ENCODE results near the gene HIGD2A. TPM values are rescaled to one million over a fixed set of nuclear protein-coding genes. Genes with fewer than 3 reads are reported as not detected.

The HIGD2A gene
- total and polyA plus RNA-seq, 10 of the 15 experiments (the other 5 are each of a cell fraction or from before 2014, with no cell fraction given): 152 to 348 (median 194) TPM

DNA sequence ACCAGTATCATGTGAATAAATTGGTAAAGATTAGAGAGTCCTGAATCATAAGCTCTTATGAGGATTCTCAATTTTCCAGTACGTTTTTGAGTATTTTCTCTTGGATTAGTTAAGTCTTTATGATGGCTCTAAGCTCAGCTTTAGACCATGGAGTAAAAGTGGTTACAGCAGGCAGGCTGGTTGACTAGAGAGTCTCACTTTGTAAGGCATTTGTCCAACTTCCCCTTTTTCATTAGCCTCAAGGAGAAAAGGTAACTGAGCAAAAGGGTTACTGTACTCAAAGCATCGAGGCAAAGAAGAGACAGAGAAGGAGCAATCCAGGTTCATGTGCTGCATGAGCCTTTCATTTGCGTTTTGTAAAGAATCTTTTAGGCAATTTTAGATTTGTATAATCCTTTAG is 8.7 kb upstream of the HIGD2A start:
- intact Hi-C loops (cut with micrococcal nuclease; ENCODE audit: unreplicated experiment): loop anchor here (10.0 kb wide), 1 partner anchor 155 kb away; the partner anchor contains the start of gene RNF44
- POLR2A ChIA-PET: interaction anchor here (1.0 to 1.5 kb wide), 4 partner anchors 9 to 26 kb away, joined by 3 to 7 read pairs (median 4); partner anchors contain the start of genes HIGD2A and NOP16

DNA sequence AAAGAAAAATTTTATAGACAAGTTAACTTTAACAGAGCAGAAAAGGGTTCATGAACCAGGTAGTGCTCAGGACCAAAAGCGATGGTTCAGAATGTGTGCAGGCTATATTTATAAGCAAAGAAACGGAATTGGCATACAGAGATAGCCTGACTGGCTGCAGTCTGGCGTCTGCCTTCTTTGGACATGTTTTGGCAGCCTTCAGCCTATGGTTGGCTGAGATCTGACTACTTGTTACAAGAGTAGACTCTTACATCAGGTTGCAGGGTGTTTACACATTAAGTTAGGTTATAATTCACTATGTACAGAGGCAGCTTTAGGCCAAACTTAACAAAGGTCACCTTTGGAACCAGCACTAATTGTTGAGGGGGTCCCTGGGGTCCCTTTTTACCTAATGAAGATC is 7.1 kb upstream of the HIGD2A start:
- Histone ChIP-seq H3K4me3 (no peak overlapping the region), H4K20me1 (ENCODE audit: control insufficient read depth, insufficient read depth) (peaks cover 3% of the 10 kb centered on the region; the same call in 1 of the 2 replicates), H3K79me2 (ENCODE audit: control insufficient read depth, insufficient read depth, low read length) (peaks cover 15% of the 10 kb centered on the region), H2AFZ (ENCODE audit: control insufficient read depth, low read depth, low read length) (no peak overlapping the region), H3K9me3 (replicated peaks; ENCODE audit: control insufficient read depth, insufficient read depth, low read length) (no peaks in the 10 kb centered on the region; the same call in 2 of the 3 replicates), H3K4me1 (ENCODE audit: control insufficient read depth, insufficient read depth, low read length) (peaks cover under 1% of the 10 kb centered on the region; the same call in 1 of the 2 replicates), H3K4me2 (ENCODE audit: control insufficient read depth, insufficient read depth) (no peak overlapping the region), H3K27me3 (replicated peaks in 1 of 2; ENCODE audit: control insufficient read depth in 2 of 2, insufficient read depth in 2 of 2, low read length in 1 of 2) (no peaks in the 10 kb centered on the region), H3K9ac (ENCODE audit: control insufficient read depth, insufficient read depth, low read length) (no peak overlapping the region), H3K27ac (ENCODE audit: control insufficient read depth, insufficient read depth) (no peak overlapping the region), H3K36me3 (ENCODE audit: control insufficient read depth in 2 of 2, insufficient read depth in 2 of 2, low read length in 1 of 2) (peaks cover 21 to 25% of the 10 kb centered on the region in 2 experiments)
- BruUV-seq (replicated peaks): no TSS peak
- POLR2A ChIA-PET: no interaction called here
- RAD21 ChIA-PET (ENCODE audit: unreplicated experiment): no interaction called here
- DNase-seq (ENCODE audit: low read depth, low spot score) (no peak), ATAC-seq (no peak), FAIRE-seq (no peak)
- TF ChIP-seq ZNF217 (IDR thresholded peaks at IDR 0.05): no peak
- TF ChIP-seq CBFB (IDR thresholded peaks at IDR 0.05; ENCODE audit: low read depth): no peak
- no peak for TF ChIP-seq IRF4 (IDR thresholded peaks at IDR 0.05; ENCODE audit: low read depth, low read length)
- TF ChIP-seq, protein P1, sequence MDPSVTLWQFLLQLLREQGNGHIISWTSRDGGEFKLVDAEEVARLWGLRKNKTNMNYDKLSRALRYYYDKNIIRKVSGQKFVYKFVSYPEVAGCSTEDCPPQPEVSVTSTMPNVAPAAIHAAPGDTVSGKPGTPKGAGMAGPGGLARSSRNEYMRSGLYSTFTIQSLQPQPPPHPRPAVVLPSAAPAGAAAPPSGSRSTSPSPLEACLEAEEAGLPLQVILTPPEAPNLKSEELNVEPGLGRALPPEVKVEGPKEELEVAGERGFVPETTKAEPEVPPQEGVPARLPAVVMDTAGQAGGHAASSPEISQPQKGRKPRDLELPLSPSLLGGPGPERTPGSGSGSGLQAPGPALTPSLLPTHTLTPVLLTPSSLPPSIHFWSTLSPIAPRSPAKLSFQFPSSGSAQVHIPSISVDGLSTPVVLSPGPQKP (IDR thresholded peaks at IDR 0.05; ENCODE audit: low read depth, low read length): no peak
- no peak for TF ChIP-seq EZH2 (IDR thresholded peaks at IDR 0.05; ENCODE audit: borderline replicate concordance, control insufficient read depth, low read depth, low read length)
- no peak for TF ChIP-seq MTA3 (IDR thresholded peaks at IDR 0.05; ENCODE audit: borderline replicate concordance, low read length)
- no peak for TF ChIP-seq RELA (IDR thresholded peaks at IDR 0.05; ENCODE audit: borderline replicate concordance, partially characterized antibody)
- TF ChIP-seq BRCA1 (IDR thresholded peaks at IDR 0.05; ENCODE audit: low read depth, low read length): no peak
- TF ChIP-seq SPI1 (IDR thresholded peaks at IDR 0.05; ENCODE audit: borderline replicate concordance, insufficient read depth, low read depth, low read length): no peak
- no peak for TF ChIP-seq YBX1 (IDR thresholded peaks at IDR 0.05)
- no peak for TF ChIP-seq NBN (IDR thresholded peaks at IDR 0.05)
- TF ChIP-seq ZBED1 (IDR thresholded peaks at IDR 0.05; ENCODE audit: borderline replicate concordance): no peak
- SMC1A ChIA-PET (ENCODE audit: uncharacterized antibody, unreplicated experiment): interaction anchor here (1.0 kb wide), 1 partner anchor 54 kb away, joined by 3 read pairs; no protein-coding TSS in a partner anchor
- CTCF ChIA-PET: no interaction called here
- WGBS (ENCODE audit: insufficient coverage, insufficient replicate concordance, low lambda C conversion rate, missing lambda C conversion rate): 98% methylated on average over 3 of the region's 3 CpGs
- intact Hi-C loops (cut with micrococcal nuclease; ENCODE audit: unreplicated experiment): loop anchor here (10.0 kb wide), 1 partner anchor 153 kb away; the partner anchor contains the start of gene RNF44
- in situ Hi-C loops (cut with MboI): no loop called here

More for the DNA sequence above, 8.7 kb upstream of the HIGD2A start:
- H3K79me2 ChIP-seq (ENCODE audit: control insufficient read depth, insufficient read depth, low read length): no peaks in the 10 kb centered on the region
- ChIA-PET RAD21 (ENCODE audit: unreplicated experiment) (interaction anchor here (1.0 to 1.5 kb wide), 2 partner anchors 9 to 18 kb away, joined by 3 to 4 read pairs; partner anchors contain the start of gene KIAA1191), SMC1A (ENCODE audit: uncharacterized antibody, unreplicated experiment) (interaction anchor here (1.2 kb wide), 1 partner anchor 18 kb away, joined by 7 read pairs; the partner anchor contains the start of gene KIAA1191), CTCF (no interaction called here)
- no peaks in the 10 kb centered on the region for H4K20me1 ChIP-seq (ENCODE audit: control insufficient read depth, insufficient read depth)
- H3K27ac ChIP-seq (ENCODE audit: control insufficient read depth, insufficient read depth): no peak overlapping the region
- BruUV-seq (replicated peaks): no TSS peak
- H3K4me3 ChIP-seq: no peak overlapping the region
- TF ChIP-seq JUND (IDR thresholded peaks at IDR 0.05; ENCODE audit: low read depth, low read length) (no peak), POLR2AphosphoS2 (IDR thresholded peaks at IDR 0.05; ENCODE audit: low read depth, low read length) (no peak), SPI1 (IDR thresholded peaks at IDR 0.05; ENCODE audit: borderline replicate concordance, insufficient read depth, low read depth, low read length) (peak; percentile 84), POLR2AphosphoS5 (IDR thresholded peaks at IDR 0.05; ENCODE audit: low read length) (no peak), JUNB (IDR thresholded peaks at IDR 0.05) (no peak), EED (IDR thresholded peaks at IDR 0.05; ENCODE audit: low read depth) (no peak), SRF (IDR thresholded peaks at IDR 0.05; ENCODE audit: low read depth in 2 of 2, low read length in 2 of 2) (no peak)
- H3K27me3 ChIP-seq (replicated peaks in 1 of 2; ENCODE audit: control insufficient read depth in 2 of 2, insufficient read depth in 2 of 2, low read length in 1 of 2): no peaks in the 10 kb centered on the region
- H2AFZ ChIP-seq (ENCODE audit: control insufficient read depth, low read depth, low read length): no peak overlapping the region
- H3K4me1 ChIP-seq (ENCODE audit: control insufficient read depth, insufficient read depth, low read length): no peaks in the 10 kb centered on the region
- DNase-seq (ENCODE audit: low read depth, low spot score) (no peak), ATAC-seq (peak; percentile 87), FAIRE-seq (peak; percentile 68)
- H3K4me2 ChIP-seq (ENCODE audit: control insufficient read depth, insufficient read depth): no peak overlapping the region
- H3K36me3 ChIP-seq (ENCODE audit: control insufficient read depth in 2 of 2, insufficient read depth in 2 of 2, low read length in 1 of 2): peaks cover 8 to 21% of the 10 kb centered on the region in 2 experiments; a peak in 3 of 4 replicates
- H3K9ac ChIP-seq (ENCODE audit: control insufficient read depth, insufficient read depth, low read length): no peak overlapping the region
- WGBS (ENCODE audit: insufficient coverage, insufficient replicate concordance, low lambda C conversion rate, missing lambda C conversion rate): 45% methylated on average over 3 of the region's 3 CpGs
- in situ Hi-C loops (cut with MboI): no loop called here
- H3K9me3 ChIP-seq (replicated peaks; ENCODE audit: control insufficient read depth, insufficient read depth, low read length): no peaks in the 10 kb centered on the region; the same call in 2 of the 3 replicates
